Hepatocyte (in vitro differentiated cells): Measurements from ENCODE around the gene PHGDH. TPM values are rescaled to one million over a fixed set of nuclear protein-coding genes. Genes with fewer than 3 reads are reported as not detected.

Experiments used
- DNase-seq: peaks from one replicate; pipeline ENCODE4 v3.0.0-alpha.2; 2016; ENCODE audit warnings: low spot score
- H2AFZ ChIP-seq: fragments of 200-600 bp; sonication (generic); 2 replicates; pipeline ENCODE4 v1.6.0; 2016; ENCODE audit warnings: antibody characterized with exemption, mild to moderate bottlenecking
- H3K27ac ChIP-seq: fragments of 200-600 bp; sonication (generic); 2 replicates; pipeline ENCODE4 v1.5.1; 2016; ENCODE audit warnings: mild to moderate bottlenecking
- H3K27me3 ChIP-seq: fragments of 200-600 bp; sonication (generic); 2 replicates; pipeline ENCODE4 v1.6.1; 2016
- H3K36me3 ChIP-seq: fragments of 200-600 bp; sonication (generic); replicated peaks from 2 replicates; pipeline ENCODE4 v1.5.1; 2016; ENCODE audit warnings: low read depth; ENCODE audit not compliant: insufficient read depth
- H3K4me1 ChIP-seq: fragments of 200-600 bp; sonication (generic); 2 replicates; pipeline ENCODE4 v1.5.1; 2016; ENCODE audit warnings: mild to moderate bottlenecking, moderate library complexity; ENCODE audit not compliant: insufficient read depth
- H3K4me2 ChIP-seq: fragments of 200-600 bp; sonication (generic); 2 replicates; pipeline ENCODE4 v1.6.0; 2016
- H3K4me3 ChIP-seq: fragments of 200-600 bp; sonication (generic); 2 replicates; pipeline ENCODE4 v1.5.1; 2016; ENCODE audit warnings: mild to moderate bottlenecking
- H3K79me2 ChIP-seq: fragments of 200-600 bp; sonication (generic); 2 replicates; pipeline ENCODE4 v1.6.0; 2017; ENCODE audit warnings: mild to moderate bottlenecking
- H3K9me2 ChIP-seq: fragments of 200-600 bp; sonication (generic); replicated peaks from 2 replicates; pipeline ENCODE4 v1.6.0; 2017; ENCODE audit warnings: mild to moderate bottlenecking; ENCODE audit not compliant: insufficient read depth
- H3K9me3 ChIP-seq: fragments of 200-600 bp; sonication (generic); 2 replicates; pipeline ENCODE4 v1.5.1; 2016; ENCODE audit warnings: low read depth, mild to moderate bottlenecking
- H4K20me1 ChIP-seq: fragments of 200-600 bp; sonication (generic); 2 replicates; pipeline ENCODE4 v1.6.0; 2016; ENCODE audit warnings: mild to moderate bottlenecking; ENCODE audit not compliant: insufficient read depth, poor library complexity, severe bottlenecking
- EZH2 ChIP-seq: fragments of 200-600 bp; sonication (generic); IDR thresholded peaks from 2 replicates; pipeline ENCODE4 v1.6.1; 2016; ENCODE audit warnings: antibody characterized with exemption, mild to moderate bottlenecking, borderline replicate concordance
- EZH2phosphoT487 ChIP-seq: fragments of 200-600 bp; sonication (generic); IDR thresholded peaks from one replicate; pipeline ENCODE4 v1.6.1; 2018; ENCODE audit warnings: antibody characterized with exemption, mild to moderate bottlenecking, low read depth, moderate library complexity; ENCODE audit not compliant: unreplicated experiment, severe bottlenecking
- WGBS: methylation state at CpG from one replicate; pipeline ENCODE4 v1.1.6; 2016; ENCODE audit warnings: low lambda C conversion rate; ENCODE audit errors: missing lambda C conversion rate; 5-methylcytosine and 5-hydroxymethylcytosine counted together
- polyA plus RNA-seq: library from polyadenylated mRNA; unstranded; fragments of >200 nt; fragmentation: Nextera tagmentation; extraction: Ambion mirVana; gene quantifications from 2 replicates; pipeline ENCODE4 v1.2.1, GENCODE V29; 2016
- total RNA-seq: library from RNA; depleted of rRNA; stranded (reverse); fragments of >200 nt; gene quantifications from 2 replicates; pipeline ENCODE4 v1.2.3, GENCODE V29; 2014
- TF ChIP-seq, protein P1 (sequence below): fragments of 200-600 bp; sonication (generic); IDR thresholded peaks from 2 replicates; pipeline ENCODE4 v1.5.1; 2016; ENCODE audit warnings: antibody characterized with exemption, mild to moderate bottlenecking; ENCODE audit not compliant: poor library complexity

The PHGDH gene
- total and polyA plus RNA-seq, 2 experiments from 2014 or later: 138 to 167 TPM

DNA sequence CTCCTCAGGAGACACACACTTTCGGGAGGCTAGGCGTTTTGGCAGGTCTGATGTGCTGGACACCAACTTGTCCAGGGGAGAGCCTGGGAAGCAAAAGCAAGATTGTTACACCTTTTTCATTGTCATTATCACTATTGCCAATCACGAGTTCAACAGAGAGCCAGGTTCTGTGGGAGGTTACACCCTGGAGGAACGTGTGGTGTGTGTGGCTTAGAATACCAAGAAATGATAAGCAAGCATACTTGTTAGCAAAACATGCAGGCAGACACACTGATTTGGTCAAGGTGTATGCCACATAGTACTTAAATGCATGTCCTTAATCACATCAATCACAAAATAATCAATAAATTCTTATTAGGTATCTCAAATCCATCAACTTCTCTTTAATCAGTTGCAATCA is 40.9 kb downstream of the PHGDH start:
- no peak for DNase-seq
- H3K4me1 ChIP-seq: peaks cover 8% of the 10 kb centered on the region
- no peak overlapping the region for H2AFZ ChIP-seq
- H3K4me2 ChIP-seq: no peak overlapping the region
- TF ChIP-seq EZH2: no peak
- TF ChIP-seq, protein P1, sequence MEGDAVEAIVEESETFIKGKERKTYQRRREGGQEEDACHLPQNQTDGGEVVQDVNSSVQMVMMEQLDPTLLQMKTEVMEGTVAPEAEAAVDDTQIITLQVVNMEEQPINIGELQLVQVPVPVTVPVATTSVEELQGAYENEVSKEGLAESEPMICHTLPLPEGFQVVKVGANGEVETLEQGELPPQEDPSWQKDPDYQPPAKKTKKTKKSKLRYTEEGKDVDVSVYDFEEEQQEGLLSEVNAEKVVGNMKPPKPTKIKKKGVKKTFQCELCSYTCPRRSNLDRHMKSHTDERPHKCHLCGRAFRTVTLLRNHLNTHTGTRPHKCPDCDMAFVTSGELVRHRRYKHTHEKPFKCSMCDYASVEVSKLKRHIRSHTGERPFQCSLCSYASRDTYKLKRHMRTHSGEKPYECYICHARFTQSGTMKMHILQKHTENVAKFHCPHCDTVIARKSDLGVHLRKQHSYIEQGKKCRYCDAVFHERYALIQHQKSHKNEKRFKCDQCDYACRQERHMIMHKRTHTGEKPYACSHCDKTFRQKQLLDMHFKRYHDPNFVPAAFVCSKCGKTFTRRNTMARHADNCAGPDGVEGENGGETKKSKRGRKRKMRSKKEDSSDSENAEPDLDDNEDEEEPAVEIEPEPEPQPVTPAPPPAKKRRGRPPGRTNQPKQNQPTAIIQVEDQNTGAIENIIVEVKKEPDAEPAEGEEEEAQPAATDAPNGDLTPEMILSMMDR: no peak
- TF ChIP-seq EZH2phosphoT487: no peak
- no peaks in the 10 kb centered on the region for H4K20me1 ChIP-seq
- WGBS: 87% methylated on average over 4 of the region's 4 CpGs
- no peaks in the 10 kb centered on the region for H3K79me2 ChIP-seq
- H3K9me3 ChIP-seq: no peaks in the 10 kb centered on the region
- no peaks in the 10 kb centered on the region for H3K36me3 ChIP-seq
- no peak overlapping the region for H3K4me3 ChIP-seq
- H3K9me2 ChIP-seq: no peaks in the 10 kb centered on the region
- no peak overlapping the region for H3K27ac ChIP-seq
- H3K27me3 ChIP-seq: no peaks in the 10 kb centered on the region

DNA sequence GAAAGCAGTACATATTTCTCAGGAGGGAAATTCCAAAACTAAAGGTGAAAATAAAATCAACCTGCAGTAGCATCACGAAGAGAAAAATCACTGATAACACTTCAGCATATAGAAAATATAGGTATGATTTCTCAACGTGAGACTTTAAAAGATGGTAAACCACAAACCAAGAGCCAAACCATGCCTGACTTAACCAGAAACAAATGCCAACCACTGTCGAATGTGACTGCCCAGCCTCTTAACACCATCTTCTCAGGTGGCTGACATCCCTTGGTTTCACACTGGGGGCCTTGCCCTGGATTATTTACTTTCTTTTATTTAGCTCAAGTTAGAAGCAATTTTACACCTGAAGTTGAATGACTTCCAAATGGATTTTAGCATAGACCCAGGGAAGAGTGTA is 46.9 kb downstream of the PHGDH start:
- Histone ChIP-seq H3K36me3 (no peaks in the 10 kb centered on the region), H3K9me3 (no peaks in the 10 kb centered on the region)
- 94% methylated on average over 3 of the region's 3 CpGs for WGBS

DNA sequence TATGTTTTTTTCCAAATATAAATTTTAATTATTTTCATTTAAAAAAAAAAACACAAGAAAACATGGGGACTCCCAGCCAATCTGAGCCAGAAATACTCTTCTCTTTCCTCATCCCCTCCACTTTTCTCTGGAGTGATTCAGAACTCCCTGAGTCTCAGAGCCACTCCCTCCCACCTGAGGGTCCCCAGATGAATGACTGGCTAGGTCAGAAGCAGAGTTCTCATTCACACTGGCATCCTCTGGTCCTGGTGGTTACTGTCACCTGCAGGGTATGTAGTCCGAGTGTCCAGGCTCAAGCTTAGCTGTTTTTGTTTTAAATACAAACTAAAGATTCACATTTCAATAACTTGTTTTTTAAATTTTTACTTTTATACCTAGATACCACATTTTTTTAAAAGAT is 50.7 kb downstream of the PHGDH start:
- H3K27me3 ChIP-seq: no peaks in the 10 kb centered on the region
- H3K27ac ChIP-seq: no peak overlapping the region
- no peak overlapping the region for H2AFZ ChIP-seq
- H3K4me2 ChIP-seq: no peak overlapping the region
- no peaks in the 10 kb centered on the region for H3K36me3 ChIP-seq
- 100% methylated on average over 1 of the region's 1 CpG for WGBS
- no peaks in the 10 kb centered on the region for H4K20me1 ChIP-seq
- H3K9me3 ChIP-seq: no peaks in the 10 kb centered on the region
- no peak for DNase-seq
- H3K9me2 ChIP-seq: no peaks in the 10 kb centered on the region
- H3K4me3 ChIP-seq: no peak overlapping the region
- TF ChIP-seq EZH2 (no peak), EZH2phosphoT487 (no peak)
- TF ChIP-seq, protein P1: no peak
- H3K79me2 ChIP-seq: peaks cover 6% of the 10 kb centered on the region
- H3K4me1 ChIP-seq: peaks cover 14% of the 10 kb centered on the region

More for the DNA sequence above, 46.9 kb downstream of the PHGDH start:
- H3K79me2 ChIP-seq: no peaks in the 10 kb centered on the region
- H3K27ac ChIP-seq: no peak overlapping the region
- TF ChIP-seq, protein P1: no peak
- TF ChIP-seq EZH2phosphoT487 (no peak), EZH2 (no peak)
- H3K4me1 ChIP-seq: no peaks in the 10 kb centered on the region
- no peaks in the 10 kb centered on the region for H3K27me3 ChIP-seq
- no peak overlapping the region for H3K4me3 ChIP-seq
- no peaks in the 10 kb centered on the region for H3K9me2 ChIP-seq
- no peak overlapping the region for H3K4me2 ChIP-seq
- no peak for DNase-seq
- no peak overlapping the region for H2AFZ ChIP-seq
- H4K20me1 ChIP-seq: no peaks in the 10 kb centered on the region

DNA sequence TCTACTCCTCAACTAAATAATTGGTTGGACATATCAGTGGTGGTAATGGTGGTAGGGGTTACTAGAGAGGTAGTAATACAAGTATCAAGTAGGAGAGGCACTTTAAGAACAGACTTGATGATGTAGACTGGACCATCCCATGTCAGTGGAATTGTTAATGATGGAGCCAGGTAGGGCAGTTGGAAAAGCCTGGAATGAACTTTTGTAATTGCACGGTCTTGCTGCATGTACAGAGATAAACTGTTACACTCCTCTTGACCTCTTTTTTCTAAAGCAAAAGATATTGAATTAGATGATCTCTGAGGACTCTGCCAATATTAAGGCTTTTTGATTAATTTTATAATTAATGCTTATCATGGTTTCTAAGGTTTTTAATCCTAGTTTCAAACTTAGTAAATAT is 51.2 kb downstream of the PHGDH start:
- H3K79me2 ChIP-seq: peaks cover 12% of the 10 kb centered on the region
- no peak overlapping the region for H3K4me3 ChIP-seq
- DNase-seq: no peak
- TF ChIP-seq EZH2phosphoT487 (no peak), EZH2 (no peak)
- TF ChIP-seq, protein P1: no peak
- H4K20me1 ChIP-seq: no peaks in the 10 kb centered on the region
- H3K27ac ChIP-seq: no peak overlapping the region
- WGBS: 74% methylated on average over 1 of the region's 1 CpG
- no peaks in the 10 kb centered on the region for H3K9me3 ChIP-seq
- peaks cover 15% of the 10 kb centered on the region for H3K4me1 ChIP-seq
- H3K36me3 ChIP-seq: no peaks in the 10 kb centered on the region
- no peak overlapping the region for H2AFZ ChIP-seq
- H3K27me3 ChIP-seq: no peaks in the 10 kb centered on the region
- H3K9me2 ChIP-seq: no peaks in the 10 kb centered on the region
- H3K4me2 ChIP-seq: no peak overlapping the region
